Heart right ventricle (tissue), 16 donors: ENCODE results near the gene PCCA. TPM values are rescaled to one million over a fixed set of nuclear protein-coding genes. Genes with fewer than 3 reads are reported as not detected.

Experiments used
- ATAC-seq, 8 donors: fragments of 200-7000 bp; cut with Tn5 transposase; one replicate each; pipeline ENCODE4 v1.9.1; 2020; ENCODE audit warnings: mild to moderate bottlenecking in 8 of 8, moderate library complexity in 8 of 8, moderate number of reproducible peaks in 1 of 8
- DNase-seq, 2 donors: peaks; one replicate each; pipeline ENCODE4 v3.0.0-alpha.2; 2020
- H3K27ac ChIP-seq, 10 donors: fragments of 200-600 bp; sonication (generic) in 2 of 10; one replicate each; pipeline versions ENCODE4 v1.5.0 to v1.8.0; 2020 to 2022; ENCODE audit warnings: mild to moderate bottlenecking in 3 of 10
- H3K27me3 ChIP-seq, 7 donors: fragments of 200-600 bp; one replicate each; pipeline ENCODE4 v1.8.0; 2021 to 2022; ENCODE audit warnings: mild to moderate bottlenecking in 2 of 7
- H3K36me3 ChIP-seq, 9 donors: fragments of 200-600 bp; sonication (generic) in 1 of 9; one replicate each; pipeline versions ENCODE4 v1.5.0 to v1.8.0; 2020 to 2022; ENCODE audit warnings: mild to moderate bottlenecking in 2 of 9
- H3K4me1 ChIP-seq, 9 donors: fragments of 200-600 bp; sonication (generic) in 1 of 9; one replicate each; pipeline versions ENCODE4 v1.5.0 to v1.8.0; 2020 to 2022; ENCODE audit warnings: mild to moderate bottlenecking in 4 of 9
- H3K4me3 ChIP-seq, 10 donors: fragments of 200-600 bp; sonication (generic) in 2 of 10; one replicate each; pipeline versions ENCODE4 v1.5.0 to v1.8.0; 2020 to 2022; ENCODE audit warnings: mild to moderate bottlenecking in 7 of 10, moderate library complexity in 2 of 10
- H3K9me3 ChIP-seq, 11 donors: fragments of 200-600 bp in 10 of 11; sonication (generic) in 2 of 11; one replicate each; pipeline versions ENCODE4 v1.5.0 to v1.8.0; 2013 to 2022; ENCODE audit warnings: mild to moderate bottlenecking in 2 of 11, control low read depth in 1 of 11, moderate library complexity in 1 of 11
- CTCF ChIP-seq, 9 donors: fragments of 200-600 bp; sonication (generic) in 2 of 9; IDR thresholded peaks; one replicate each; pipeline versions ENCODE4 v1.5.0 to v1.8.0; 2021 to 2022; ENCODE audit warnings: antibody characterized with exemption in 9 of 9, mild to moderate bottlenecking in 5 of 9, moderate library complexity in 1 of 9
- WGBS, 2 donors: extraction: QIAGEN DNeasy Blood & Tissue Kit; methylation state at CpG; one replicate each; pipeline ENCODE4 v1.1.7; 2013; ENCODE audit warnings: inconsistent platforms in 1 of 2; 5-methylcytosine and 5-hydroxymethylcytosine counted together
- intact Hi-C, 10 donors: fragments of 100-400 bp; cut with DNase I; formaldehyde crosslinking; loops; one replicate each; pipeline versions ENCODE4 v1.11.1 to v1.14.2; 2022
- polyA plus RNA-seq, 2 donors: library from polyadenylated mRNA; stranded (reverse); fragments of 200-250 nt; gene quantifications; one replicate each; pipeline ENCODE4 v1.2.3, GENCODE V29; 2013
- total RNA-seq, 10 donors: library from RNA; stranded (reverse); fragmentation: NEBNext Ultra II Directional in 3 of 10; extraction: Animal tissue kit (Norgen Biotek cat#: 25700) in 3 of 10; gene quantifications; one replicate each; pipeline versions ENCODE4 v1.2.1 to v1.2.4, GENCODE V29; 2021 to 2023
- donor health status: Arrhythmogenic right ventricular cardiomyopathy.
- donor health status: ischemic (EF 13 %, LVEDD 7.1; RV severe dilation, severe dysfunction).
- donor health status: healthy with polysubstance abuse.
- donor health status: DM: no; HTN: yes; CAD: no.
- donor health status: DM: no; HTN: no; CAD: no.
- donor health status: ischemic (EF 25% LVEDD 6.9; RV normal size, moderate dysfunction).
- donor health status: ischemic (EF 25% LVEDD 5.7; RV mildly dilated, moderate dysfunction).
- donor health status: healthy.
- donor health status: DM: yes; HTN: yes; CAD: no.
- donor health status: Ischemic cardiomyopathy.
- donor health status: ischemic (EF 35%, LVEDD 5.7; RV mildly dilated, moderate dysfunction).
- donor health status: nonischemic (EF 11% LVEDD 7.7; RV severe dilation, severe dysfunction).
- donor health status: DM: yes; HTN: yes; CAD: no.
- donor health status: PGD.
- donor health status: ischemic (EF 29% LVEDD 5.4; RV normal size, mild dysfunction).
- donor health status: nonischemic (EF 23%, LVEDD 6.1; RV moderate dilation, normal function).

Gene PCCA
- total and polyA plus RNA-seq, 12 donors: 21.2 to 71.9 (median 60.7) TPM

- intact Hi-C loops: no loop called here
- no peaks in the 10 kb centered on the region for H3K27me3 ChIP-seq
- no peak overlapping the region for H3K27ac ChIP-seq
- 88 to 94% methylated on average over 3 of the region's 3 CpGs for WGBS, 2 donors
- peaks cover 0 to 22% (median 8%) of the 10 kb centered on the region in 9 donors for H3K4me1 ChIP-seq
- H3K36me3 ChIP-seq: no peaks in the 10 kb centered on the region
- no peaks in the 10 kb centered on the region for H3K9me3 ChIP-seq
- no peak for TF ChIP-seq CTCF (IDR thresholded peaks at IDR 0.05)
- DNase-seq: no peak
- H3K4me3 ChIP-seq: no peak overlapping the region
- ATAC-seq: no peak
Observed at GRCh38 chr13:100484702-100485101, 395.8 kb downstream of the PCCA start.

- TF ChIP-seq CTCF (IDR thresholded peaks at IDR 0.05): no peak
- 89 to 97% methylated on average over 2 of the region's 2 CpGs for WGBS, 2 donors
- no peak overlapping the region for H3K4me3 ChIP-seq
- DNase-seq (no peak), ATAC-seq (no peak)
- no peaks in the 10 kb centered on the region for H3K27me3 ChIP-seq
- H3K4me1 ChIP-seq: peaks cover 0 to 22% (median 8%) of the 10 kb centered on the region in 9 donors
- H3K27ac ChIP-seq: no peak overlapping the region
- no peaks in the 10 kb centered on the region for H3K36me3 ChIP-seq
- H3K9me3 ChIP-seq: no peaks in the 10 kb centered on the region
- intact Hi-C loops: no loop called here
Observed at GRCh38 chr13:100485265-100485664, 396.4 kb downstream of the PCCA start.

- peak in 4 of 8 donors; percentile 7 to 24 (median 14) for ATAC-seq
- H3K27me3 ChIP-seq: no peaks in the 10 kb centered on the region
- H3K4me3 ChIP-seq: no peak overlapping the region
- no peak for TF ChIP-seq CTCF (IDR thresholded peaks at IDR 0.05)
- no peaks in the 10 kb centered on the region for H3K36me3 ChIP-seq
- peaks cover 0 to 45% (median 0%) of the 10 kb centered on the region in 9 donors for H3K4me1 ChIP-seq
- DNase-seq: no peak
- no peaks in the 10 kb centered on the region for H3K9me3 ChIP-seq
- WGBS, 2 donors: 73 to 76% methylated on average over 4 of the region's 4 CpGs
- H3K27ac ChIP-seq: peak overlapping the region in 4 of 10 donors; percentile 4 to 51 (median 20)
- intact Hi-C loops: no loop called here
Observed at GRCh38 chr13:100490692-100491091, 401.8 kb downstream of the PCCA start.

- no peaks in the 10 kb centered on the region for H3K27me3 ChIP-seq
- ATAC-seq (peak; percentile 61 to 92 (median 78)), DNase-seq (peak; percentile 30 to 38)
- H3K4me3 ChIP-seq: no peak overlapping the region
- intact Hi-C loops: no loop called here
- whole genome bisulfite sequencing, 2 donors: 73 to 78% methylated on average over 8 of the region's 8 CpGs
- H3K36me3 ChIP-seq: no peaks in the 10 kb centered on the region
- peak in 2 of 9 donors; percentile 18 to 32 for TF ChIP-seq CTCF (IDR thresholded peaks at IDR 0.05)
- peak overlapping the region in 5 of 10 donors; percentile 4 to 51 (median 20) for H3K27ac ChIP-seq
- no peaks in the 10 kb centered on the region for H3K9me3 ChIP-seq
- peaks cover 0 to 49% (median 0%) of the 10 kb centered on the region in 9 donors for H3K4me1 ChIP-seq
Observed at GRCh38 chr13:100491164-100491842, 402.4 kb downstream of the PCCA start.
